H9 (cell line): Measurements from ENCODE around the gene RMND5B. TPM values are rescaled to one million over a fixed set of nuclear protein-coding genes. Genes with fewer than 3 reads are reported as not detected.

Experiments
- DNase-seq: peaks from one replicate; pipeline ENCODE4 v3.0.0-alpha.2; 2017
- H2AFZ ChIP-seq: one replicate; pipeline ENCODE4 v1.6.1; 2013; ENCODE audit warnings: mild to moderate bottlenecking, low read length, control low read depth, moderate library complexity
- H2AK5ac ChIP-seq: 2 replicates; pipeline ENCODE4 v1.6.1; 2013; ENCODE audit warnings: low read length, control low read depth, mixed read lengths; ENCODE audit not compliant: insufficient read length
- H2BK120ac ChIP-seq: one replicate; pipeline ENCODE4 v1.6.1; 2013; ENCODE audit warnings: low read depth, mild to moderate bottlenecking, low read length, control low read depth, inconsistent platforms; ENCODE audit not compliant: poor library complexity, severe bottlenecking
- H2BK12ac ChIP-seq: 2 replicates; pipeline ENCODE4 v1.6.1; 2013; ENCODE audit warnings: low read length, control low read depth, mixed read lengths, low read depth; ENCODE audit not compliant: insufficient read length
- H2BK15ac ChIP-seq: 2 replicates; pipeline ENCODE4 v1.6.1; 2013; ENCODE audit warnings: low read depth, low read length, control low read depth
- H2BK20ac ChIP-seq: one replicate; pipeline ENCODE4 v1.6.1; 2013; ENCODE audit warnings: low read depth, mild to moderate bottlenecking, low read length, control low read depth, inconsistent platforms; ENCODE audit not compliant: poor library complexity, severe bottlenecking
- H2BK5ac ChIP-seq: 2 replicates; pipeline ENCODE4 v1.6.1; 2013; ENCODE audit warnings: low read length, control low read depth, mixed read lengths; ENCODE audit not compliant: insufficient read length
- H3K14ac ChIP-seq: 2 replicates; pipeline ENCODE4 v1.6.1; 2013; ENCODE audit warnings: low read length, control low read depth; ENCODE audit not compliant: insufficient read depth
- H3K18ac ChIP-seq: 2 replicates; pipeline ENCODE4 v1.6.1; 2013; ENCODE audit warnings: low read depth, mild to moderate bottlenecking, mixed read lengths, low read length, control low read depth; ENCODE audit not compliant: insufficient read length
- H3K23ac ChIP-seq: 2 replicates; pipeline ENCODE4 v1.6.1; 2013; ENCODE audit warnings: low read length, control low read depth, mixed read lengths, low read depth; ENCODE audit not compliant: insufficient read length
- H3K23me2 ChIP-seq: 2 replicates; pipeline ENCODE4 v1.6.1; 2013; ENCODE audit warnings: low read depth, mild to moderate bottlenecking, mixed read lengths, low read length, control low read depth; ENCODE audit not compliant: insufficient read length, poor library complexity, severe bottlenecking
- H3K27ac ChIP-seq: 2 replicates; pipeline ENCODE4 v1.5.1; 2013; ENCODE audit warnings: low read length, control low read depth, mixed read lengths, low read depth; ENCODE audit not compliant: insufficient read length
- H3K27me3 ChIP-seq: 2 replicates; pipeline ENCODE4 v1.6.1; 2013; ENCODE audit warnings: low read length, control low read depth, inconsistent platforms; ENCODE audit not compliant: insufficient read depth
- H3K4ac ChIP-seq: 2 replicates; pipeline ENCODE4 v1.6.1; 2013; ENCODE audit warnings: low read depth, mild to moderate bottlenecking, control low read depth, inconsistent platforms, low read length, moderate library complexity
- H3K4me1 ChIP-seq: 2 replicates; pipeline ENCODE4 v1.6.1; 2013; ENCODE audit warnings: low read length, control low read depth, inconsistent platforms; ENCODE audit not compliant: insufficient read depth
- H3K4me2 ChIP-seq: 2 replicates; pipeline ENCODE4 v1.6.1; 2013; ENCODE audit warnings: low read length, control low read depth, mixed read lengths; ENCODE audit not compliant: insufficient read length, insufficient read depth
- H3K56ac ChIP-seq: 2 replicates; pipeline ENCODE4 v1.6.1; 2013; ENCODE audit warnings: low read depth, mild to moderate bottlenecking, mixed read lengths, low read length, control low read depth; ENCODE audit not compliant: insufficient read length
- H3K79me1 ChIP-seq: 2 replicates; pipeline ENCODE4 v1.6.1; 2013; ENCODE audit warnings: low read depth, mild to moderate bottlenecking, moderate library complexity, low read length, control low read depth, inconsistent platforms; ENCODE audit not compliant: insufficient read depth, poor library complexity, severe bottlenecking
- H3K79me2 ChIP-seq: 2 replicates; pipeline ENCODE4 v1.6.1; 2013; ENCODE audit warnings: low read length, control low read depth, inconsistent platforms; ENCODE audit not compliant: insufficient read depth
- H3K9ac ChIP-seq: 2 replicates; pipeline ENCODE4 v1.6.1; 2013; ENCODE audit warnings: low read length, control low read depth, mixed read lengths; ENCODE audit not compliant: insufficient read length; ENCODE audit errors: extremely low read depth
- H3K9me3 ChIP-seq: one replicate; pipeline ENCODE4 v1.6.1; 2013; ENCODE audit warnings: low read depth, low read length, inconsistent platforms; ENCODE audit not compliant: control insufficient read depth
- H3T11ph ChIP-seq: one replicate; pipeline ENCODE4 v1.6.1; 2013; ENCODE audit warnings: mild to moderate bottlenecking, low read length, control low read depth, inconsistent platforms
- H4K20me1 ChIP-seq: one replicate; pipeline ENCODE4 v1.6.1; 2013; ENCODE audit not compliant: control insufficient read depth, insufficient read length, insufficient read depth
- H4K5ac ChIP-seq: 2 replicates; pipeline ENCODE4 v1.6.1; 2013; ENCODE audit warnings: low read depth, mild to moderate bottlenecking, mixed read lengths, low read length, control low read depth; ENCODE audit not compliant: insufficient read length
- H4K8ac ChIP-seq: replicated peaks from 2 replicates; pipeline ENCODE4 v1.6.1; 2013; ENCODE audit warnings: low read length, control low read depth, mixed read lengths, low read depth; ENCODE audit not compliant: insufficient read length
- H4K91ac ChIP-seq: 2 replicates; pipeline ENCODE4 v1.6.1; 2013; ENCODE audit warnings: low read depth, mild to moderate bottlenecking, moderate library complexity, mixed read lengths, low read length, control low read depth; ENCODE audit not compliant: insufficient read length
- H3K27ac Mint-ChIP-seq, 3 experiments: 2 replicates in 2 of 3; 3 replicates in 1 of 3; pipeline ENCODE4 v1.8.0; 2020 to 2021; ENCODE audit warnings: mixed read lengths in 3 of 3, mild to moderate bottlenecking in 1 of 3, moderate library complexity in 1 of 3
- H3K27me3 Mint-ChIP-seq: 2 replicates; pipeline ENCODE4 v1.8.0; 2021; ENCODE audit warnings: low read depth, mild to moderate bottlenecking, moderate library complexity, mixed read lengths
- H3K36me3 Mint-ChIP-seq, 3 experiments: 2 replicates in 2 of 3; 3 replicates in 1 of 3; pipeline ENCODE4 v1.8.0; 2020 to 2021; ENCODE audit warnings: low read depth in 3 of 3, mixed read lengths in 3 of 3; ENCODE audit not compliant: insufficient read depth in 1 of 3
- H3K4me1 Mint-ChIP-seq, 2 experiments: 2 replicates each; pipeline ENCODE4 v1.8.0; 2020; ENCODE audit warnings: mixed read lengths in 2 of 2
- H3K4me3 Mint-ChIP-seq, 2 experiments: 2 replicates in 1 of 2; 3 replicates in 1 of 2; pipeline ENCODE4 v1.8.0; 2020 to 2021; ENCODE audit warnings: mild to moderate bottlenecking in 2 of 2, mixed read lengths in 2 of 2, moderate library complexity in 1 of 2
- H3K9me3 Mint-ChIP-seq, 2 experiments: 2 replicates in 1 of 2; 3 replicates in 1 of 2; pipeline ENCODE4 v1.8.0; 2020; ENCODE audit warnings: mild to moderate bottlenecking in 2 of 2, mixed read lengths in 2 of 2, moderate library complexity in 1 of 2
- CTCF ChIP-seq: fragments of 200-600 bp; sonication (generic); conservative IDR thresholded peaks from 3 replicates; pipeline ENCODE4 v1.8.0; 2021; ENCODE audit warnings: antibody characterized with exemption, mild to moderate bottlenecking
- WGBS: extraction: QIAGEN DNeasy Blood & Tissue Kit; methylation state at CpG from one replicate; pipeline ENCODE4 v1.1.7; 2013; ENCODE audit warnings: missing lambda C conversion rate, low lambda C conversion rate, mixed read lengths; ENCODE audit not compliant: insufficient read length; ENCODE audit errors: extremely low coverage; 5-methylcytosine and 5-hydroxymethylcytosine counted together
- total RNA-seq: library from RNA; stranded (reverse); gene quantifications from 2 replicates; pipeline ENCODE4 v1.2.1, GENCODE V29; 2021

Gene RMND5B
- total RNA-seq, 1 experiment from 2014 or later = 86.4 TPM

GRCh38 chr5:178191661-178192060 is 60.8 kb downstream of the RMND5B start:
- DNase-seq = no peak
- no peak for TF ChIP-seq CTCF
- no peaks in the 10 kb centered on the region for H3K27me3 ChIP-seq
- no peak overlapping the region for H3K18ac ChIP-seq
- no peaks in the 10 kb centered on the region for H3K4me1 ChIP-seq
- no peak overlapping the region for H2AK5ac ChIP-seq
- H2BK20ac ChIP-seq = no peak overlapping the region
- no peaks in the 10 kb centered on the region for H3K79me1 ChIP-seq
- H2BK15ac ChIP-seq = no peak overlapping the region
- Mint-ChIP-seq H3K27ac (no peak overlapping the region), H3K36me3 (peaks cover 6 to 20% (median 7%) of the 10 kb centered on the region in 3 experiments), H3K4me1 (peaks cover 21% of the 10 kb centered on the region in 2 experiments), H3K9me3 (peaks cover 21 to 24% of the 10 kb centered on the region in 2 experiments), H3K4me3 (no peak overlapping the region), H3K27me3 (peaks cover 11% of the 10 kb centered on the region)
- H4K8ac ChIP-seq = no peak overlapping the region
- no CpG with 5 or more reads among the region's 4 CpGs for WGBS
- H3K4ac ChIP-seq = no peak overlapping the region
- H3K4me2 ChIP-seq = no peak overlapping the region
- H3K79me2 ChIP-seq = no peaks in the 10 kb centered on the region
- no peak overlapping the region for H4K5ac ChIP-seq
- H2BK12ac ChIP-seq = no peak overlapping the region
- H3K14ac ChIP-seq = no peak overlapping the region
- H3K9me3 ChIP-seq = no peaks in the 10 kb centered on the region
- H3T11ph ChIP-seq = no peak overlapping the region
- no peak overlapping the region for H2BK120ac ChIP-seq
- no peak overlapping the region for H3K9ac ChIP-seq
- no peak overlapping the region for H2AFZ ChIP-seq
- H2BK5ac ChIP-seq = no peak overlapping the region
- H3K23me2 ChIP-seq = no peaks in the 10 kb centered on the region
- no peak overlapping the region for H3K56ac ChIP-seq
- H4K91ac ChIP-seq = no peak overlapping the region
- no peak overlapping the region for H3K27ac ChIP-seq
- no peak overlapping the region for H3K23ac ChIP-seq
- no peaks in the 10 kb centered on the region for H4K20me1 ChIP-seq
